Neural crest cell (in vitro differentiated cells): Measurements from ENCODE around the gene THAP12. TPM values are rescaled to one million over a fixed set of nuclear protein-coding genes. Genes with fewer than 3 reads are reported as not detected.
A peak's percentile ranks its signal among the peaks of the same experiment; 100 is the strongest.
"Not testable (repeated sequence)": the region's sequence is repeated elsewhere in the genome, so short reads cannot be mapped to it uniquely, and the experiment has no call there.

Experiments
- DNase-seq: peaks from one replicate; pipeline ENCODE4 v3.0.0; 2021; ENCODE audit warnings: low read depth, mixed read lengths, low spot score
- H3K27ac Mint-ChIP-seq: one replicate; pipeline ENCODE4 v1.8.0; 2021; ENCODE audit warnings: mild to moderate bottlenecking, mixed read lengths; ENCODE audit not compliant: unreplicated experiment
- H3K27me3 Mint-ChIP-seq: 2 replicates; pipeline ENCODE4 v1.8.0; 2021; ENCODE audit warnings: low read depth, mild to moderate bottlenecking, mixed read lengths
- H3K36me3 Mint-ChIP-seq: 2 replicates; pipeline ENCODE4 v1.8.0; 2021; ENCODE audit warnings: low read depth, mild to moderate bottlenecking, mixed read lengths
- H3K4me1 Mint-ChIP-seq: 2 replicates; pipeline ENCODE4 v1.8.0; 2021; ENCODE audit warnings: mixed read lengths
- H3K4me3 Mint-ChIP-seq: one replicate; pipeline ENCODE4 v1.8.0; 2021; ENCODE audit warnings: mild to moderate bottlenecking, mixed read lengths
- H3K9me3 Mint-ChIP-seq: 2 replicates; pipeline ENCODE4 v1.8.0; 2021; ENCODE audit warnings: mixed read lengths
- total RNA-seq: library from RNA; stranded (reverse); gene quantifications from 2 replicates; pipeline ENCODE4 v1.2.1, GENCODE V29; 2021
- TF ChIP-seq, protein P1 (sequence below): fragments of 200-600 bp; sonication (generic); conservative IDR thresholded peaks from 2 replicates; pipeline ENCODE4 v1.5.0; 2021; ENCODE audit warnings: antibody characterized with exemption, mild to moderate bottlenecking

Gene THAP12
- total RNA-seq, 1 donor from 2014 or later: 55.2 TPM

DNA sequence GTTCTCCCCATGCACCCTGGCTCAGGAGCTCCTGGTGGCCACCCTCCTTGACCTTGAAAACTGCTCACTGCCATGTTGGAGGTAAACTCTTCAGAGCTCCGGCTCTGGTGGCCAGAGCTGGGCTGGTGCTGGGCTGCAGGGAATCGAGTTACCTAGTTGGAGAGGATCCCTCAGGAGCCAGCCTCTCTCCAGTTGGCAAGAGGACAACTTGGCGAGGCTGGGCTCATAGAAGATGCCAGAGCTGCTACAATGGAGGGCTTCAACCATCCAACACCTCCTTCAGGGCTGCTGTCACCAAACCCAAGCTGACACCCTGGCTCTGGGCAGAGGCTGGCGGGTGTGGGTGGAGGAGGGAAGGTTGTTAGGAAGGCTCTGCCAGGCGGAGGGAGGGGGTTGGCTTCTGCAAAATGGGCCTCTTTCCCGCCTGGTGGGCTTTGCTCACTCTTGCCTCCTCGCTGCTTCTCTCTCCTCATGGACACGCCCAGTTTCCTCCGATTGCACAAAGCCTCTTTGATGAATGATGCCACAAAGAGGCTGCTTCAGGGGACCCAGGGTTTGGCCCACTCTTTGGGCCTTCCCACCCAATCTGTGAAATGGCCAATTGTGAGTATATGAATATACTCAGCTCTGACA lies 53.1 kb downstream of the THAP12 start:
- no peak for DNase-seq
- peaks cover 18% of the 10 kb centered on the region for H3K27me3 Mint-ChIP-seq

GRCh38 chr11:76327202-76327601 lies 53.7 kb downstream of the THAP12 start:
- no peak overlapping the region for H3K27ac Mint-ChIP-seq
- TF ChIP-seq, protein P1, sequence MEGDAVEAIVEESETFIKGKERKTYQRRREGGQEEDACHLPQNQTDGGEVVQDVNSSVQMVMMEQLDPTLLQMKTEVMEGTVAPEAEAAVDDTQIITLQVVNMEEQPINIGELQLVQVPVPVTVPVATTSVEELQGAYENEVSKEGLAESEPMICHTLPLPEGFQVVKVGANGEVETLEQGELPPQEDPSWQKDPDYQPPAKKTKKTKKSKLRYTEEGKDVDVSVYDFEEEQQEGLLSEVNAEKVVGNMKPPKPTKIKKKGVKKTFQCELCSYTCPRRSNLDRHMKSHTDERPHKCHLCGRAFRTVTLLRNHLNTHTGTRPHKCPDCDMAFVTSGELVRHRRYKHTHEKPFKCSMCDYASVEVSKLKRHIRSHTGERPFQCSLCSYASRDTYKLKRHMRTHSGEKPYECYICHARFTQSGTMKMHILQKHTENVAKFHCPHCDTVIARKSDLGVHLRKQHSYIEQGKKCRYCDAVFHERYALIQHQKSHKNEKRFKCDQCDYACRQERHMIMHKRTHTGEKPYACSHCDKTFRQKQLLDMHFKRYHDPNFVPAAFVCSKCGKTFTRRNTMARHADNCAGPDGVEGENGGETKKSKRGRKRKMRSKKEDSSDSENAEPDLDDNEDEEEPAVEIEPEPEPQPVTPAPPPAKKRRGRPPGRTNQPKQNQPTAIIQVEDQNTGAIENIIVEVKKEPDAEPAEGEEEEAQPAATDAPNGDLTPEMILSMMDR: no peak
- peaks cover 38% of the 10 kb centered on the region for H3K4me1 Mint-ChIP-seq
- H3K4me3 Mint-ChIP-seq: no peak overlapping the region
- DNase-seq: no peak
- peaks cover 24% of the 10 kb centered on the region for H3K27me3 Mint-ChIP-seq
- no peaks in the 10 kb centered on the region for H3K36me3 Mint-ChIP-seq
- no peaks in the 10 kb centered on the region for H3K9me3 Mint-ChIP-seq

More for the DNA sequence above, 53.1 kb downstream of the THAP12 start:
- TF ChIP-seq, protein P1: no peak
- peaks cover 38% of the 10 kb centered on the region for H3K4me1 Mint-ChIP-seq
- peak overlapping the region; percentile 44 for H3K4me3 Mint-ChIP-seq
- H3K9me3 Mint-ChIP-seq: no peaks in the 10 kb centered on the region
- no peak overlapping the region for H3K27ac Mint-ChIP-seq
- H3K36me3 Mint-ChIP-seq: no peaks in the 10 kb centered on the region

DNA sequence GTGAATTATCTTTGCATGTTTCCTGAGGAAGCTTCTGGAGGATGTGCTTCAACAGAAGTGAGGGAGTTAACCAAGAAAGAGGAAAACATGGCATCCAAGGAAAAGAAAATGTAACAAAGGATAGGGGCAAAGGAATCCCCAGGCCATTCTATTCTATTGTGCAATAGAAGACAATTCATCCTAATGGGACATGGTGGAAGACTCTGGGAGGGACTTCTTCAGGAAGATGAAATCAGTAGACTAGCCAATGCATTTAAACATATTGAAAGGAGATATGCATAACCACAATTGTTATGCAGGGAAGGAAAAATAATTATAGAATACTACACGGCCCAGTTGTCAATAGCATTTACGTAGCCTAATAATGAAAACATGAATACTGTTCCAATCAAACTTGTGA lies 55.7 kb downstream of the THAP12 start:
- Mint-ChIP-seq H3K27me3 (peaks cover 43% of the 10 kb centered on the region), H3K36me3 (no peaks in the 10 kb centered on the region), H3K27ac (no peak overlapping the region), H3K9me3 (no peaks in the 10 kb centered on the region), H3K4me3 (no peak overlapping the region), H3K4me1 (peaks cover 31% of the 10 kb centered on the region)
- DNase-seq: no peak
- TF ChIP-seq, protein P1: no peak

DNA sequence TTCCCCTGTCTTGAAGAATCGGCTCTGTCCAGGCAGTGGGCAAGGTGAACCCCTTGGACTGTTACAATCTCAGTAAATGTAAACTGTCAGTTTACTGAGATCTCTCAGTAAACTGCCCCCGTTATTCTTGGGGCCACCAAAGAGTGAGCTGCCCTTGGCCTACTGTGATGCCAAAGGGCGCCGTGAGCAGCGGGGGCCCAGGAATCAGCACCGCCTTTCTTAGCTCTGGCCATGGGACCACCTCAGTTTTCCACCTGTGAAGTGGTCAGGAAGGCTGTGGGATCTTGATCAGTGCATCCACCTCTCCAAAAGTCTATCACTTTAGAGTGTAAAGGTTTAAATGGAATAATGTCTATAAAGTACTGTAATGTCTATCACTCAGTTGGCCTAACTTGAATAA lies 57.1 kb downstream of the THAP12 start:
- DNase-seq: no peak
- no peak overlapping the region for H3K27ac Mint-ChIP-seq
- H3K27me3 Mint-ChIP-seq: peaks cover 52% of the 10 kb centered on the region
- TF ChIP-seq, protein P1: no peak
- peaks cover 17% of the 10 kb centered on the region for H3K4me1 Mint-ChIP-seq
- H3K4me3 Mint-ChIP-seq: no peak overlapping the region
- H3K36me3 Mint-ChIP-seq: no peaks in the 10 kb centered on the region
- H3K9me3 Mint-ChIP-seq: no peaks in the 10 kb centered on the region

GRCh38 chr11:76323375-76323774 lies 57.6 kb downstream of the THAP12 start:
- not testable (repeated sequence) for H3K36me3 Mint-ChIP-seq, H3K9me3 Mint-ChIP-seq, DNase-seq, H3K4me3 Mint-ChIP-seq, H3K27ac Mint-ChIP-seq
- H3K27me3 Mint-ChIP-seq: peaks cover 53% of the 10 kb centered on the region
- H3K4me1 Mint-ChIP-seq: peaks cover 16% of the 10 kb centered on the region

DNA sequence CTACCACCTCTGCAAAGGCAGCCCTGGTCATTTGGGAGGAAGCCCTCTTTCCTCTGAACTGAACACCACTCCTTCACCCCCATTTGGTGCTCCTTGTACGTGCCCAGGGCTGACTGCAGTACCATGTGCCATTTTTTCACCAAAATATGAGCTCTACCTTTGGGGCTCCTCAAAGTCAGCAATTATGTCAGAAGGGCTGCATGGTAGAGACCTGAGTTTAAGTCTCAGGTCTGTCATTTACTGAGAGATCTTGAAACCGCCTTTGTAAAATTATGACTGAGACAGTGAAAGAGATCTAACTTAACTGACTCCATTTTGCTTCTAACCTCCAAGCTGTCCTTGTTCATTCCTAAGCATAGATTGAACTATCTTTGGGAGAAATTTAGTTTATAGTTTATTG lies 58.0 kb downstream of the THAP12 start:
- H3K4me1 Mint-ChIP-seq: peaks cover 12% of the 10 kb centered on the region
- H3K9me3 Mint-ChIP-seq: no peaks in the 10 kb centered on the region
- H3K27ac Mint-ChIP-seq: no peak overlapping the region
- DNase-seq: no peak
- no peaks in the 10 kb centered on the region for H3K36me3 Mint-ChIP-seq
- peaks cover 53% of the 10 kb centered on the region for H3K27me3 Mint-ChIP-seq
- TF ChIP-seq, protein P1: no peak
- no peak overlapping the region for H3K4me3 Mint-ChIP-seq
